ENCODE results near the gene METTL6.

GRCh38 chr3:15409239-15409638 lies 18.1 kb downstream of the METTL6 start:
- TF ChIP-seq GATA3 (IDR thresholded peaks at IDR 0.05; ENCODE audit: low read depth, low read length) (no peak), GATA2 (IDR thresholded peaks at IDR 0.05; ENCODE audit: low read depth, low read length) (no peak)

Measured in SH-SY5Y (cell line).